Measurements from ENCODE around the gene FAM43A. TPM values are rescaled to one million over a fixed set of nuclear protein-coding genes. Genes with fewer than 3 reads are reported as not detected.

Gene FAM43A
- total and polyA plus RNA-seq, 9 of the 15 experiments (the other 6 are each of a cell fraction or from before 2014, with no cell fraction given): 0.03 to 1.2 (median 0.21) TPM

DNA sequence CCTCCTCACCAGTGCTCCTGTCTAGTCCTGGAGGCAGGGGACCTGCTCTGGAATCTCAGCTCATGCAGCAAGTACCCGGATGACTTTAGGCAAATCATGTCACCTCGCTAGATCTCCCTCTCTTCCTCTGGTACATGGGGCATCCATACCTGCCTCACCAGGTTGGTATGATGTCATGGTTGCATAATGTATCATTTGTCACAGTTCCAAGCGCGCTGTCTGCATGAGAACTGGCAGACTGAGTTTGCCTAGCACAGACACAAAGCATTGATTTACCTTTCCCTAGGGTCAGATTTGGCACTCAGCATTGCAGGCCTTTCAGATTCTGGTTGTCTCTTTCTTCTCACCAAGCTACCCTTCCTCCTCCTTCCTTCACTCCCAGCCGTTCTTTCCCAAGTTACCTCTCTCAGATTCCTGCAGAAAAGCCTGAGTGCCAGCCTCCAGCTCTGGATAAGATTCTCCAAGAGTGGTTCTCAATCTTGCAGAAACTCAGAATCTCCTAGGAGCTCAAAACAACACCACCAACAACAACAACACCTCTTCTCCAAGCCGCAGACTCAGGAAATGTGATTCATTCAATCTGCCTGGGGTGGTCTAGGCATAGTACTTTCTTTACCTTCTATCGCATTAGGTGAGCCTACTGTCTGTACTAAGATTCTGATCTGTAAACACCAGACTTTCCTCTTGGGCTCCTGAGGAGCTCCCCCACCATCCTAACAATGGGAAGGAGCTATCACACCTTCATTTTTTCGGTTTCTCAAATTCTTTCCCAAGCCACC, 29.5 kb downstream of the FAM43A start:
- Histone ChIP-seq H3K9ac (ENCODE audit: insufficient read depth in 1 of 2, low read depth in 2 of 2, low read length in 2 of 2) (no peak overlapping the region), H3K4me1 (replicated peaks in 1 of 2; ENCODE audit: control insufficient read depth in 2 of 2, insufficient read depth in 2 of 2, low read length in 2 of 2) (no peaks in the 10 kb centered on the region), H4K20me1 (replicated peaks; ENCODE audit: control insufficient read depth, insufficient read depth, low read length) (no peaks in the 10 kb centered on the region), H3K27me3 (ENCODE audit: control insufficient read depth in 2 of 2, insufficient read depth in 2 of 2, low read length in 2 of 2) (peaks cover 26 to 64% of the 10 kb centered on the region in 2 experiments), H3K36me3 (ENCODE audit: control insufficient read depth, insufficient read depth, low read length) (no peaks in the 10 kb centered on the region), H3K4me3 (no peak overlapping the region), H3K4me2 (ENCODE audit: insufficient read depth, low read length) (no peak overlapping the region), H3K79me2 (ENCODE audit: control insufficient read depth, insufficient read depth, low read length) (no peaks in the 10 kb centered on the region), H3K9me1 (ENCODE audit: control insufficient read depth, insufficient read depth, low read length) (no peaks in the 10 kb centered on the region), H2AFZ (ENCODE audit: low read depth, low read length) (no peak overlapping the region), H3K27ac (ENCODE audit: extremely low read depth, low read depth, low read length) (no peak overlapping the region), H3K9me3 (replicated peaks; ENCODE audit: control insufficient read depth, insufficient read depth, low read depth, low read length) (no peaks in the 10 kb centered on the region)
- TF ChIP-seq ZNF444 (CRISPR knock-in tag; IDR thresholded peaks at IDR 0.05): no peak
- POLR2A ChIA-PET: interaction anchor here (0.7 to 1.3 kb wide), 2 partner anchors 10 to 13 kb away, joined by 4 read pairs; no protein-coding TSS in a partner anchor
- intact Hi-C loops (cut with micrococcal nuclease): no loop called here
- no TSS peak for BruUV-seq (replicated peaks)
- CTCF ChIA-PET (ENCODE audit: low intra/inter-chr PET ratio): no interaction called here
- WGBS (ENCODE audit: insufficient coverage, low coverage, missing lambda C conversion rate): 0% methylated on average over 7 of the region's 8 CpGs
- in situ Hi-C loops (cut with MboI): no loop called here
- no peak for FAIRE-seq
- no peak for DNase-seq (ENCODE audit: extremely low read depth in 1 of 4, low spot score in 3 of 4)
- no peak for ATAC-seq

DNA sequence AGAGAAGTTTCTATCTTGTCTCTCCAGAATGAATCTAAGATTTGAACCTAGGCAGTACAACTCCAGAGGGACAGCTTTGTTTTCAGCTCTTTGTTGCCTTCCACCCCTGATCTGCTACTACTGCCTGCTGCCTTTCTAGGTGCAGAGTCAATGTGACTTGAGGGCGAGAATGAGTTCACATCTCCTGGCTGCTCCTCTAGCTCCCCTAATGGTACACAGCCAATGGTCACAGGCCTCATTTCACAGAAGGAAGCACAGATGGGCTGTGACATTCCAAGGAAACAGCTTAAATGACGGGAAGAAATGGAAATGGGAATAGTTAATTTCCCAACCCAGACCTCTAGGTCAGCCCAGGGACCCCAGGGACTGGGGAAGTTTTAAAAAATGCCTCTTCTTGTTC, 32.4 kb downstream of the FAM43A start:
- no peak overlapping the region for H3K4me3 ChIP-seq
- H2AFZ ChIP-seq (ENCODE audit: low read depth, low read length): no peak overlapping the region
- ChIA-PET POLR2A (interaction anchor here (0.6 to 1.5 kb wide), 4 partner anchors 9 to 140 kb away, joined by 3 to 4 read pairs (median 3); no protein-coding TSS in a partner anchor), CTCF (ENCODE audit: low intra/inter-chr PET ratio) (no interaction called here)
- FAIRE-seq: no peak
- no peaks in the 10 kb centered on the region for H3K79me2 ChIP-seq (ENCODE audit: control insufficient read depth, insufficient read depth, low read length)
- in situ Hi-C loops (cut with MboI): no loop called here
- H3K4me2 ChIP-seq (ENCODE audit: insufficient read depth, low read length): no peak overlapping the region
- no peaks in the 10 kb centered on the region for H3K4me1 ChIP-seq (replicated peaks in 1 of 2; ENCODE audit: control insufficient read depth in 2 of 2, insufficient read depth in 2 of 2, low read length in 2 of 2)
- H3K9me3 ChIP-seq (replicated peaks; ENCODE audit: control insufficient read depth, insufficient read depth, low read depth, low read length): no peaks in the 10 kb centered on the region
- 0% methylated on average over 2 of the region's 2 CpGs for WGBS (ENCODE audit: insufficient coverage, low coverage, missing lambda C conversion rate)
- H3K36me3 ChIP-seq (ENCODE audit: control insufficient read depth, insufficient read depth, low read length): no peaks in the 10 kb centered on the region
- no peak for ATAC-seq
- peaks cover 32 to 56% of the 10 kb centered on the region in 2 experiments for H3K27me3 ChIP-seq (ENCODE audit: control insufficient read depth in 2 of 2, insufficient read depth in 2 of 2, low read length in 2 of 2)
- H3K9me1 ChIP-seq (ENCODE audit: control insufficient read depth, insufficient read depth, low read length): no peaks in the 10 kb centered on the region
- intact Hi-C loops (cut with micrococcal nuclease): no loop called here
- H3K27ac ChIP-seq (ENCODE audit: extremely low read depth, low read depth, low read length): no peak overlapping the region
- BruUV-seq (replicated peaks): no TSS peak
- DNase-seq (ENCODE audit: extremely low read depth in 1 of 4, low spot score in 3 of 4): no peak
- H4K20me1 ChIP-seq (replicated peaks; ENCODE audit: control insufficient read depth, insufficient read depth, low read length): no peaks in the 10 kb centered on the region
- no peak overlapping the region for H3K9ac ChIP-seq (ENCODE audit: insufficient read depth in 1 of 2, low read depth in 2 of 2, low read length in 2 of 2)
- TF ChIP-seq, protein P1, sequence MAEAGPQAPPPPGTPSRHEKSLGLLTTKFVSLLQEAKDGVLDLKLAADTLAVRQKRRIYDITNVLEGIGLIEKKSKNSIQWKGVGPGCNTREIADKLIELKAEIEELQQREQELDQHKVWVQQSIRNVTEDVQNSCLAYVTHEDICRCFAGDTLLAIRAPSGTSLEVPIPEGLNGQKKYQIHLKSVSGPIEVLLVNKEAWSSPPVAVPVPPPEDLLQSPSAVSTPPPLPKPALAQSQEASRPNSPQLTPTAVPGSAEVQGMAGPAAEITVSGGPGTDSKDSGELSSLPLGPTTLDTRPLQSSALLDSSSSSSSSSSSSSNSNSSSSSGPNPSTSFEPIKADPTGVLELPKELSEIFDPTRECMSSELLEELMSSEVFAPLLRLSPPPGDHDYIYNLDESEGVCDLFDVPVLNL (CRISPR knock-in tag; IDR thresholded peaks at IDR 0.05; ENCODE audit: low read depth): no peak
- TF ChIP-seq PML (IDR thresholded peaks at IDR 0.05; ENCODE audit: low read length) (no peak), RBM14 (IDR thresholded peaks at IDR 0.05; ENCODE audit: borderline replicate concordance, insufficient read depth, low read depth, low read length) (no peak), FOS (IDR thresholded peaks at IDR 0.05; ENCODE audit: extremely low read depth, insufficient read length) (no peak), ZNF3 (CRISPR knock-in tag; IDR thresholded peaks at IDR 0.05) (no peak), FOXM1 (IDR thresholded peaks at IDR 0.05; ENCODE audit: low read depth) (no peak), FOXM1 (CRISPR knock-in tag; IDR thresholded peaks at IDR 0.05; ENCODE audit: low read depth) (no peak), ILF3 (IDR thresholded peaks at IDR 0.05; ENCODE audit: borderline replicate concordance) (no peak), MCM7 (IDR thresholded peaks at IDR 0.05) (no peak), ELF2 (CRISPR knock-in tag; IDR thresholded peaks at IDR 0.05) (no peak)
- TF ChIP-seq, protein P2, sequence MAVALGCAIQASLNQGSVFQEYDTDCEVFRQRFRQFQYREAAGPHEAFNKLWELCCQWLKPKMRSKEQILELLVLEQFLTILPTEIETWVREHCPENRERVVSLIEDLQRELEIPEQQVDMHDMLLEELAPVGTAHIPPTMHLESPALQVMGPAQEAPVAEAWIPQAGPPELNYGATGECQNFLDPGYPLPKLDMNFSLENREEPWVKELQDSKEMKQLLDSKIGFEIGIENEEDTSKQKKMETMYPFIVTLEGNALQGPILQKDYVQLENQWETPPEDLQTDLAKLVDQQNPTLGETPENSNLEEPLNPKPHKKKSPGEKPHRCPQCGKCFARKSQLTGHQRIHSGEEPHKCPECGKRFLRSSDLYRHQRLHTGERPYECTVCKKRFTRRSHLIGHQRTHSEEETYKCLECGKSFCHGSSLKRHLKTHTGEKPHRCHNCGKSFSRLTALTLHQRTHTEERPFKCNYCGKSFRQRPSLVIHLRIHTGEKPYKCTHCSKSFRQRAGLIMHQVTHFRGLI (CRISPR knock-in tag; IDR thresholded peaks at IDR 0.05): no peak
- TF ChIP-seq, protein P3, sequence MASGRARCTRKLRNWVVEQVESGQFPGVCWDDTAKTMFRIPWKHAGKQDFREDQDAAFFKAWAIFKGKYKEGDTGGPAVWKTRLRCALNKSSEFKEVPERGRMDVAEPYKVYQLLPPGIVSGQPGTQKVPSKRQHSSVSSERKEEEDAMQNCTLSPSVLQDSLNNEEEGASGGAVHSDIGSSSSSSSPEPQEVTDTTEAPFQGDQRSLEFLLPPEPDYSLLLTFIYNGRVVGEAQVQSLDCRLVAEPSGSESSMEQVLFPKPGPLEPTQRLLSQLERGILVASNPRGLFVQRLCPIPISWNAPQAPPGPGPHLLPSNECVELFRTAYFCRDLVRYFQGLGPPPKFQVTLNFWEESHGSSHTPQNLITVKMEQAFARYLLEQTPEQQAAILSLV (tag; IDR thresholded peaks at IDR 0.05): no peak

Data from K562 (cell line).